ENCODE results near the gene BDKRB2.

Gene BDKRB2

GRCh38 chr14:96177766-96178375, 26.8 kb upstream of the BDKRB2 start:
- DNase-seq = peak; percentile 12

DNA sequence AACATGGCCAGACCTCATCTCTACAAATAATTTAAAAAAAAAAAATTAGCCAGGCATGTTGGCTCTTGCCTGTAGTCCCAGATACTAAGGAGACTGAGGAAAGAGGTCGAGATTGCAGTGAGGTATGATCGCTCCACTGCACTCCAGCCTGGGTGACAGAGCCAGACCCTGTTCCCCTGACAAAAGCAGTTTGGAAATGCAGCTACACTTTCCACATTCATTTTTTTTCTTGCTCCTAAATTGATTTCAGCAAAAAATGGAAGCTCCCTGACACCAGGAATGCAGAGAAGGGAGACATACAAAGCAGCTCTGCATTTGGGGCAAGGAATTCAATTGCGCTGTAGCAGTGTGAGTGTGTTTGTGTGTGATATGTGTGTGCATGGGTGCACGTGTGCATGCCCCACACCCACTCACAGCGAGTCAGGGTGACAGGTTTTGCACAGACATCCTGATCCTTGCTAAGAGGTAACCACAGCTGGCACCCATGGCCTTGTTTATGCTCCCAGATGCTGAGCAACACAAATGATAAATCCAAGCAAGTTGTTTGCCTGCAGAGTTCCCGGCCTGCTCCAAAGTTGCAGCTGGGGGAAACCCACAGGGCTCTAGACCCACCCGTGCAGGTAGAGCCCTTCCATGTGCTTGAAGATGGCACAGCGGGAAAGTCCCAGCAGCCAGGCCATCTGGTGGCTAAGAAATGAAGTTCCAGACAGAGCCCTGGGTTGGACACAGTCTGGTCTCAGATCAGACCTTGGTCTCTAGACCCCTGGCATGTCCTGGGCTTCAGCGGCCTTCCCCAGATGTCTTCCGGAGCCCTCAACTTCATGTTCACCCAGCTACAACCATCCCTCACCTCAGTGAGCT, 25.9 kb upstream of the BDKRB2 start:
- DNase-seq = no peak

GRCh38 chr14:96180043-96180874, 24.4 kb upstream of the BDKRB2 start:
- DNase-seq = no peak

DNA sequence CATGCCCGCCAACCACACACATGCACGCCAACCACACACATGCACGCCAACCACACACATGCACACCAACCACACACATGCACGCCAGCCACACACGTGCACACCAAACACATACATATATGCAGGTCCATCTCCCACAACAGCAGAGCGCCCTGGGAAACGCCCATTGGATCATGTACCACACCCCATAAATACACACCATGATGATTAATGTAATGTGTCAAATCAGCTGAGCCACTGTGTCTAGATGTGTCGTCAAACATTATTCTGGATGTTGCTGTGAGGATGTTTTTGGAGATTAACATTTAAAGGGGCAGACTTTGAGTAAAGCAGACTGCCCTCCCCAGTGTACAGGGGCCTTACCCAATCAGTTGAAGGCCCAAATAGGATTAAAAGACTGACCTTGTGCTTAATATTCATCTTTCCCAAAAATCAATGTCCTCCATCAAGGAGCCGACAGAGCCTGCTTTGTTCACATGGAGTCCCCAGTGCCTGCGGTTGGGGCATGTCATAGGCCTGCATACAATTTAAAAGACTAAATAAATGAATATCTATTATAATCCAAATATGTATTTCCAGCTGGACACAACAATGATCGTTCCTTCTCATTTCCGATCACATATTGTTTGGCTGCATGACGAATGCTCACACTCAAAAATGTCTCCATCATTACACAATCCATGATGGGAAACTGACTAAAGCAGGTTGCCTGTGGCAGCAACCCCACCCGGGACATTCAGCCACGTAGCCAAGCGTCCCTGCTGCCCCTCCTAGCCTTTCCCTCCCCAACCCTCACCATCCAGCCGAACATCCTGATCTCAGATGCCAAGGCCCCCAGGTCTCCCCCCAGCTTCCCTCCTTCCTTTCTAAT, 23.2 kb upstream of the BDKRB2 start:
- no peak for DNase-seq

- no peak for DNase-seq
These were observed 22.1 kb upstream of the BDKRB2 start for GRCh38 chr14:96182546-96182945.

DNA sequence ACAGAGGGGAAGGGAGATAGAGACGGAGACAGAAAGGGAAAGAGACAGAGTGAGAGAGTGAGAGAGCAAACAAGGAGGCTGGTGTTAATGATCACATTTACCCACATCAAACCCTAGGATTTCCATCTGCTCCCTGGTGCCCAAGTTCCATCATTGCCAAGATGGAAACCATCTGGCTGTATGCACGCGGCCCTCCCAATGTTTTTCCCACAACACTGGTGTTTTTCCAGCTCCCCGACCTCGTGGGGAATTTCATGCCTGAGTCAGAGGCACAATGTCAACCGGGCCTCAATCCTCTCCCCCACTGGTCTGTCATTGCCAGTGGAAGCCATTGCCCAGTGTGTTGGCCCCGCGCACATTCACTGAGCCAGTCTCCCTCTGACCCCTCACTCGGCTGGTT, 19.9 kb upstream of the BDKRB2 start:
- DNase-seq = no peak

DNA sequence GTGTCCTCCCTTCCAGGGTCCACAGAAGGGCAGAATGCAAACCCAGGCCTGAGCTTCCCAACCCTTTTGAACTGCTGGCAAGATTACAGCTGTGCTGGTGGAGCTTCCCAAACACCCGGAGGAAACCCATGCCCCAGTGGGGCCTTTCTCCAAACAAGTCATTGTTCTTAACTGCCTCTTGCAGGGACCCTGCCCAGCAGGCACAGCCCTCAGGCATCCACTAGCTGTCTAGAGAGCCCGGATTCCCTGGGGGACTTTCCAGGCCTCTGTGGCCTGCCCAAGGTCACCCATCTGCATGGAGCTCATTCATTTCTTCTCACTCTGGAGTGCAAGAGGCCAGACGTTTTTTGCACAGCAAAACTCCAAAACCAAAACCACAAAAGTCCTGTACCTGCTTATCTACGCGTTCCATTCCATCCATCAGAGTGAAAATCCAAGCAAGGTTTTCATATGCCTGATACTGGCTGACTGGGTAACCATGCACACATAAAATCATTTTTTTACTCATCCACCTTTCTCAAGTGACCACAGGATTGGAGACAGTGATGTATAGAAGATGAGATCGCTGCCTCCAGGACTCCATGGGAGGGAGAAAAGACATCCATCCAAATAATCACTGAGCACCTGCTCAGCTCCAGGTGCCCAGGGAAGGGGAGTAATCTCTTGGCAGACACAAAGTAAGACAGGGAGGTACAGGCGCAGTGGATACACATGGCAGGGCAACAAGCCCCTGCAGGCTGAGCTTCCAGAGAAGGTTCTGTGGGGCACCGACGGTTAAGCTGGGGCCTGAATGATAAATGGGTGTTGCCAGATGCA, 17.2 kb upstream of the BDKRB2 start:
- no peak for DNase-seq

GRCh38 chr14:96189281-96189711, 15.3 kb upstream of the BDKRB2 start:
- DNase-seq = no peak

DNA sequence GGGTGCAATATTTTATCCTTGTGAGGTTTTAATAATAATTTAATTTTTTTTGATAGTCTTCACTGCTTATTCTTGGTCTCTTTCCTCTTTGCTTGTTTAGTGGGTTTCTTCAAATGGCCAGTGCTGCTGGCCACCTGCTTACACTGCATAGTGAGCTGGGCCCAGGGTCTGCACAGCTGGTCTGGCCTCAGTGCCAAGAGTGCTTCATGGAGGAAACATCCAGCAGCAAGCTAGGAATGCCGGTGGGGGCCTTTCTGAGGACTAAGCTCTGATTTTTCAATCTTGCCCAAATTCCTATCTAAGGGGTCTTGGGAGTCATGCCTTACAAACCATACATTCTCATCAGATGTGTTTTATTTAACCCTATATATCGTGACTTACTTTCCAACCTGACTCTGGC, 13.3 kb upstream of the BDKRB2 start:
- no peak for DNase-seq

DNA sequence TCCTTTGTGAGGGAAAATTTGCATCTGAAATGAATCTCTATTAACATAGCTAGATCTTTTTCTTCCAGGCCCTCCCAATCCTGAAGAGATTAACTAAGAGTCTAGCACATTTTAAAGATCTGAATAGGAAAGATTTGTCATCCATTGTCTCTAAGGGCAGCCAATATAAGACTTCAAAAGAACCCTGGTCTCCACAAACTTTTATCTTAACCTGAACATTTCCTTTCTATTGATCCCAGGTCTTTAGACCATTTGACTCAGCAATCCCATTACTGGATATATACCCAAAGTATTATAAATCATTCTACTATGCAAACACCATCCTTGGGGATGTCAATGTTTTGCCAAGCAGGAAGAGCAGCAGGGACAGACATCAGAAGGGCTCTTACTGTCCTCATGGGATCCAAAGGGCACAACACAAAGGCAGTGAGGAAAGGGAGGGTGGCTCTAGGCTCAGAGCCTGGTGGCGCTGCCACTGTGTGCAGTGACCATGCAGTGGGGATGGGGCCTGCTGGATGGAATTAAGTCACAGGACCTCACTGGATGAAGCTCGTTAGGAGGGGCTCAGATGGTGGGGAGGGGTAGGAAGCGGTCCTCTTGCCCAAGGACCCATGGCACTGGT, 12.7 kb upstream of the BDKRB2 start:
- no peak for DNase-seq

GRCh38 chr14:96192975-96193805, 11.4 kb upstream of the BDKRB2 start:
- DNase-seq = no peak

GRCh38 chr14:96194262-96194656, 10.4 kb upstream of the BDKRB2 start:
- no peak for DNase-seq

DNA sequence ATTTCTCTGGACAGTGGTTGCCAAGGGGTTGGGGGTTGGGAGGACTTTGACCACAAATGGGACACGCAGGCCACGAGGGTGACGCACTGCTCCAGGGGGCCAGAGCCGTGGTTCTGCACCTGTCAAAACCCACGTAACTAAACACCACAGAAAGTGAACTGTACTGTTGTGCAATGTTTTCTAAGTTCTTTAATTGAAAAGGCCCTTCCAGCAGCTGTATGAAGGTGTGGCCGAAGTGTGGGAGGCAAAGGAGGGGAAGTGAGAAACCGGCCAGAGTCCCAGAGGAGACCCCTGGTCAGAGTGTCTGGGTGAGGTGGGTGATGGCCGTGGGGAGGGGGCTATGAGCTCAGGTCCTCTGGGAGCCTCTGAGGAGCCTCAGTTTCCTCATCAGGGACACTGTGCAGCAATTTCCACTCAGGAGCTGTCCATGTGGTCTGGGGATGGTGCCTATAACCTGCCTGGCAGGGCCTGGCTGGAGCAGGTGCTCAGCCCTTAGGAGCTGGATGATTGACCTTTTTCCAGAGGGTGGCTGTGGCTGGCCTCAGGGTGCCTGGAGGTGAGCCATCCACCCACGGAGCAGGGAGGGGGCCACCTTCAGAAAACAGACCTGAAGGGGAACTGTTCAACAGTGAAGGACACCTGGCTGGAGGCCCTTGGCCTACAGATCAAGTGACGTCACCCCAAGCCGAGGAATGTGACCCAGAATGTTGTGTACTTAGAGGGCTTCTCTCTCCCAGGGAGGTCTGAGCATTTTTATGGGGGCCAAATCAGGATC, 9.8 kb upstream of the BDKRB2 start:
- DNase-seq = no peak

- DNase-seq = no peak
These were observed 9.1 kb upstream of the BDKRB2 start for GRCh38 chr14:96195441-96196081.

DNA sequence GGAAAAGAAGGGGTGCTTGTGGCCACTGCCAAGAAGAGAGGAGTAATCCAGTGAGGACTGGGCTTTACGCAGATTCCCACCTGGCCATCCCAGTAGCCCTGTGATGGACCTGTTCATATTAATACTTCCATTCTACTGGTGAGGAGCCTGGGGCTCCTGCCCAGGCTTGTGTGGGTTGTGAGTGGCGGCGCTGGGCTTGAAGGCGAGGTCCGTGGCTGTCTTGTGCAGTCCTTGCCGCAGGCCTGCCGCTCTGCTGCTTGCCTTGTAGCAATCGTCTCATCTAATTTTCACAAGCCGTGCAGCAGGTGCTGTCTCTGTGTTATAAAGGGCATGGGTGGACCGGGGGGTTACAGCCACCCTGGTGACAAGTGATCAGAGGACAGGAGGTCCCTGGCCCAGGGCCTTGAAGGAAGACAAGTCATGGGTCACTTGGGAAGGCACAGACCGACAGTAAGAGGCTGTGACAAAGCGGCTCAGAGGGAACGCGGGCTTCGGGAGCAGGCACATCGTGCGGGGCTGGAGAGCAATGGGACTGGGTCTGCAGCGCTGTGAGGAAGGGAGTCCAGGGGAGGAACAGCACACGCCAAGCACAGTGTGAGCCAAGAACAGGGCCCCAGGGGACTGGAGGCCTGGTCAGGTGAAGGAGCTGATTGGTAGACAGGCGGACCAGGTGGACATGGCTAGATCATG, 7.3 kb upstream of the BDKRB2 start:
- no peak for DNase-seq

DNA sequence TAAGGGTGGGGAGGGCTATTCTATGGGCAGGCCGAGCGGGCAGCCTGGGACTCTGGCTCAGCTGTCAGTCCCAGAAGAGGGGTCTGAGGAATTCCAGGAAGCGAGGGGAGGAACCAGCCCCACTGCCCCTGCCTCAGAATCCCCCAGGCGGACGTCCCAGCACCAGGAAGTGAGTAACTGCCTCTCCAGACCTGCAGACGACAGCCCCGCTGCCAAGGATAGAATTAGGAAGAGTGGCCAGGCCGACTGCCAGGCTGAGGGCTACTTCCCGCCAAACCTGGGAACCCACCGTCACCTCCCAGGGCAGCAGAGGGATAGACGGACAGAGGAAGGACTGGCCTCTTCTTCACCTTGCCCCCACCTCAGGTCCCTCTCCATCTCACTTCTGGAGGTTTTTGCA, 6.7 kb upstream of the BDKRB2 start:
- DNase-seq = no peak

- DNase-seq = no peak
These were observed 6.1 kb upstream of the BDKRB2 start for GRCh38 chr14:96198430-96199130.

DNA sequence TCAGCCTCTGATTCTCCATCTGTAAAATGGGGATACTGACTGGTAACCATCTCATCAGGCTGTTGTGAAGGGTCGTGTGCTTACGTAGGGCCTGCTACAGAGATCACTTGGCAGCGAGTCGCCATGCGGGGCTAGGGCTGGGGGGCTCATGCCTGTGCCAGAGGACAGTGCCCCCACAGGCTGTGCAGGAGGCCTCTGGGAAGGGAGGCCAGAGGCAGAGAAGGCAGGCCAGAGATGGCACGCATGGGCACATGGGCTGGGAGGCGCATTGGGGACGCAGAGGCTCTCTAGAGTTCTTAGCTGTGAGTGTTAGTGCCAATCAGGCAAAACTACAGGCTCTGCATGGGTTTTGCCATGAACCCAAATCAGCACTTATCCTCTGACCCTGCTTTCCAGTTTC, 3.5 kb upstream of the BDKRB2 start:
- no peak for DNase-seq

All from stimulated activated CD4-positive, alpha-beta T cell treated with anti-CD3 and anti-CD28 coated beads, Interleukin-12 subunit alpha, Interleukin-12 subunit beta, amount 100 ng/mL, for 4 hours (primary cell).